CD4-positive, alpha-beta T cell treated with Interferon alpha-2 for 1 hour (primary cell): ENCODE results near the gene CHD1L.
"Not testable (repeated sequence)": the region's sequence is repeated elsewhere in the genome, so short reads cannot be mapped to it uniquely, and the experiment has no call there.

ENCODE experiments used
- DNase-seq, 2 donors: peaks; one replicate each; pipeline ENCODE4 v3.0.0-alpha.2; 2020 to 2022

The CHD1L gene

DNA sequence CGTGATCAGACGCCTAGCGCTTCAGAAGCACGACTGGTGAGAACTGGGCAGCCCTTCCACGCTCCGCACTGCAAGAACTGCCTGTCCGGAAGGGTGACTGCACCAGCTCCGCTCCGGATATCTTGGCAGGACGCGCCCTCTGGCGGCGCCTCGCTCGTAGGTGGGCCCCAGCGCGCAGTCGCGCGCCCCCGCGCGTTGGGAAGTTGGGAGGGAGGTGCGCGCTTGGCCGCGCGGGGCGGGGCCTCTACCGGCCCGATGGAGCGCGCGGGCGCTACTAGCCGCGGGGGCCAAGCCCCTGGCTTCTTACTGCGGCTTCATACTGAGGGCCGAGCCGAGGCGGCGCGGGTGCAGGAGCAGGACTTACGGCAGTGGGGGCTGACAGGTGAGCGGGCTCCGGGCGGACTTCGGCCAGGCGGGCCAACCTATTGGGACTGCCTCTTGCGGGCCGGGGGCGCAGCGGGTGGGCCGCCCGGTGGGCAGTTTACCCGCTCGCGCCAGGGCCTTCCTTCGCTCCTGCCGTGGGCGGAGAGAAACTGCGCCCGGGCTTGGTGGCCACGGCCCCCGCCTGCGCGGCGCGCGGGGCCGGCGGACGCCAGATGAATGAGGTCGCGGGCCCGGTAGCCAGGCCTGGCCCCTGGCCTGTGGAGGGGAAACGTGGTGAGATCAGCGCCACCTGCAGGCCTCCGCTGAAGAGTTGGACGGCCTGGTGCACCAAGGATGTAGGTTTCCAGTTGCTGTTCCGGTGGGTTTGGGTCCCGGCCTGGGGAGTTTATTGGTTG, at the start of gene CHD1L:
Gene CHD1L, plus strand, starts transcription at position 236 of the 779 bp plus-strand sequence. Its CDS starts 20 bp downstream, at position 256.
- peak; percentile 92 to 96 for DNase-seq

DNA sequence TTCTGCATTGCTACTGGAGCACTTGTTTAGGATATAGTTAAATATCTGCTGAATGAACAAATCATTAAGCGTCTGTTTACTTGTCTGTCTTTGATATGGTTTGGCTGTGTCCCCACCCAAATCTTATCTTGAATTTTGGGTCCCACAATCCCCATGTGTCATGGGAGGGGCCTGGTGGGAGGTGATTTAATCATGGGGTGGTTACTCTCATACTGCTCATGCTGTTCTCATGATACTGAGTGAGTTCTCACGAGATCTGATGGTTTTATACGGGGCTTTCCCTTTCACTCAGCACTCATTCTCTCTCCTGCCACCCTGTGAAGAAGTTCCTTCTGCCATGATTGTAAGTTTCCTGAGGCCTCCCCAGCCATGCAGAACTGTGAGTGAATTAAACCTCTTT, 45.2 kb upstream of the CHD1L start:
- DNase-seq, result not testable (repeated sequence)

DNA sequence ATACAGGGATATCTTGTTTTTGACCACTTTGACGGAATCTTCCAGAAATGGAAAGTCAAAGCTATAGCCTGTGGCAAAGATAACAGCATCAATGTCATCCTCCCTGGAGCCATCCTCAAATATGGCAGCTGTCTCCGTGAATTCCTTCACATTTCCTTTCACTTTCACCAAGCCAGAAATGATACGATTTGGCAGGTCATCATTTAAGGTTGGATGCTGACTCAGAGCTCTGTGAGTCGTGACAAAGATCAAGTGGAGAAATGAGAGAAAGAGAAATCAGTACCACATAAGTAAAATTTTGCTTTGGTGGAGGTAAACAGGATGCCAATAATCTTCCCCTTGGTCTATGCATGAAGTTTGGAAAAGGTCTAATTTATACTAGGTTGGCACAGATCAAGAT, 41.2 kb upstream of the CHD1L start:
- no peak for DNase-seq

DNA sequence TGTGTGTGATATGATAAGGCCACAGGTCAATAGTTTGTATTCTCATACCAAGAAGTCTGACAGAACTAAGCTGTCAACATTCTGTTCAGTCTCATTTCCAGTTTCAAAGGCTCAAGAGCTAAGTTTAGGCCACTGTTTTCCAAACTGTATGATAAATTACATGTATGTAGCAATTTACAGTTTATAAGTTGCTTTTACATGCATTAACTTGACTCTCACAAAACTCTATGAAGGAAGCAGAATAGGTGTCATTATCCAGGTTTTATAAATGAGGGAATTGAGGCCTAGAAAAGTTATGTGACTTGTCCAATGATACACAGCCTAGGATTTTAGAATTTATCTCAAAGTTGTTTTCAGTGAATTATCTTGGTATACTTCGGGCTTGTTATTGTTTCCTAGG, 40.7 kb upstream of the CHD1L start:
- no peak for DNase-seq

DNA sequence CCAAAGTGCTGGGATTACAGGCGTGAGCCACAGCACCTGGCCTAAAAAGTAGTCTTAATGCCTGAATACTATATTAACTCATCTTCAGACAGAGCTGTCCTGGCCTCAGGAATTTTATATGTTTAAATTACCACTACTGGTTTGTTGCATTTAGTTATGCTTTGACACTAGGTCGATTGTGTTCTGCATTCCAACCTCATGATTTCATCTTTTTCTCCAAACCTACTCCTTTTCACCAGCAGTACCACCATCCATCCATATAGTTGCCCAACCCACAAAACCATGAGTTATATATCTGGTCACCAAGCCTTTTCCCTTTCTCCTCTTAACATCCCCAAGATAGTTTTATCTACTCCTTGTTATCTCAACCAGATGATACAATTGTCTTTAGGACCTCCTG, 39.9 kb upstream of the CHD1L start:
- DNase-seq, result no peak

DNA sequence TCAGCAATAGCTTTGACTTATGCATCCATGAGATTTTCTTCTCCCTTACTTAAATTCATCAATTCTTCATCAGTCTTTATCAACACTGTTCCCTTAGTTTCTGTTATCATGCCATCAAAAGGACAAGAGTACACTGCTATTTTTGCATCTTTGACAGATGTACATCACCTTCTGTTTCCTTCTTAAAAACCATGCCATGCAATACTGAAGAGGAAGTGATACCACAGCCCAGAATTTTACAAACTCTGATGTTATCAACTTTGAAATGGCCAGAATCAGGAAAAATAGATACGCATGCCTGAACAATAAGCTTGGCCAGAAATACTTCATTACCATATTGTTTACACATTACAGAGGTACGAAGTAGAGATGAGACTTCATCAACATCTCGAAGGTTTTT, 38.4 kb upstream of the CHD1L start:
- DNase-seq, result no peak

DNA sequence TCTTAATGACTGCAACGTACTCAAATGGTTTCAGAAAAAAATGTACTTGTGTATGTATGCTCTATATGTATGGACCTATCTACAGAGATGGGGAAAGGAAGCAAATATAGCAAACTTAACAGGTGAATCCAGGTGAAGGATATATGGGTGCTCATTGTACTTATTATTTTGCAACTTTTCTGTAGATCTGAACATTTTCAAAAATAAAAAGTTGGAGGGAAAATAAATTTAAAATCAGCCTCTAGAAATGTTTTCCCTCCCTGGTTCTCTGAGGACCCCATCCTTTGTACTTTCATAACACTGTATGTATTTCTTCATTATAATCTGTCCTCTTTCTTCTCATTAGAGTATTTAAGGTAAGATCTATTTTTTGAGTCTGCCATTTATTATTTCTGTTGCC, 35.3 kb upstream of the CHD1L start:
- DNase-seq, result no peak

DNA sequence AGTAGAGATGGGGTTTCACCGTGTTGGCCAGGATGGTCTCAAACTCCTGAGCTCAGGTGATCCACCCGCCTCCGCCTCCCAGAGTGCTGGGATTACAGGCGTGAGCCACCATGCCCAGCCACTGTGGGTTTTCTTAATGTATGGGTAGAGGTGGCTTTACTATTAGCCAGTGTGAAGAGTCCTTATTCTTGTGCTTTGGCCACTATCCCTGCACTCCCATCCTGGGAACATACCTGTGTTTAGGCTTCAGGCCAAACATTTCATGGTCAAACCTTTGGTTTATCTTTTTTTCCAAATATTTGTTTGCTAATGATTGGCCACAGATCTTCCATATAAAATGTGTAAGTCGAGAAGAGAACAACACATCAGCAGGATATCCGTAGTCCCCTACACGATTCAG, 33.9 kb upstream of the CHD1L start:
- no peak for DNase-seq

DNA sequence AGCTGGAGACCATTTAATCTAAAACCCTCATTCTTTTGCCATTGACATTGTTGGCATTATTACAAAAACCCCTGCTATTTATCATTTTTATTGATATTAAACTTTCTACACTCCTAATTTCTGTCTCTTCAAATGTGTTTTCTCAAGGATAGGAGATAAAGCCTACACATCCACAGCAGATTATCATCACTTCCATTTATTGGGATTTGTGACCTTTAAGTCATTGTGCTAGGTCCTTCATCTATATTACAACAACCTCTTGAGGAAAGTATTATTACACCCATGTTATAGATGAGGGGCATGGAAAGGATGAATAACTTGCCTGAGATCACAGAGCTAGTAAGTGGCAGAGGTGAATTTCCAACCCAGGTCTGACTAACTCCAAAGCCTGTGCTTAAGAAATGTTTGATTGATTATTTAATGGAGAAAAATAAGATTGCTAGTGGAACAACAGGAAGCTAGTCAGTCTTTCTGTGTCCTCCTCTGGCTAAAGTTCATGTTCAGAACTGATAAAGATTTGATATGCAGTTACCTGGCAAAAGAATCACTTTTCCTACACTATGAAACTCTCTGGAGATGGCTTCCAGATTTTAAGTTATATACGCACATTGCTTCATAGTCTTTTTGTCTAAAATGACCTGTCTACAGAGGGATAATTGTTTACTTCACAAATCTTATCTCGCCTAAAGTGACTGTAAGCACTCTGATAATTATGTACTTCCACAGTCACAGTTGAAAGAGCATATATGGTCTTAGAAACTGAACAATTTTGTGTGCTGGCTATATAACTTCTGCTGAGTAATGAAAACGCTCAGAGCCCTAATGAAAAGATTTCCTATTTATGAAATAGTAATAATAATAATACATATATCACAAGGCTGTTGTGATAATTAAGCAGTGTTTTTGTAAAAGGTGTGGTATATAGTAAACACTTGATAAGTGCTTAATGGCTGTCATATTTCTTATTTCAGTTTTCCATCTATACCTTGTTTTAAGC, 32.4 kb upstream of the CHD1L start:
- DNase-seq, result no peak

DNA sequence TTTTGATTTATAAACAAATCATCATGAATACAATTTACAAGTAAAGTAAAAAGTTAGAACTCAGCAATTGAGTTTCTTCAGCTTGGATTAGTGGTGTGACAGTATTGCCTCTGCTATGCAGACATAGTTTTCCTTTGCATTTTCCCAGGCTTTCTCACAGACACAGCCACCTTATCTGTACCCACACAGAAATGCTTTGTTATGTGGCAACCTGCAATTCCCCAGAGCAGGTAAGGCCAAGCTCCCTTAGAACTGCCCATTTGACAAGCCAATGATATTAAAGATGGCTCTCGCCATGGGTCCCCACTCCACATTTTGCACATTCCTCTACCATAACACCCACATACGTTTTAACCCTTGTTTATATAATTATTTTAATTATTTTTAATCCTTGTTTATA, 31.5 kb upstream of the CHD1L start:
- DNase-seq, result no peak

DNA sequence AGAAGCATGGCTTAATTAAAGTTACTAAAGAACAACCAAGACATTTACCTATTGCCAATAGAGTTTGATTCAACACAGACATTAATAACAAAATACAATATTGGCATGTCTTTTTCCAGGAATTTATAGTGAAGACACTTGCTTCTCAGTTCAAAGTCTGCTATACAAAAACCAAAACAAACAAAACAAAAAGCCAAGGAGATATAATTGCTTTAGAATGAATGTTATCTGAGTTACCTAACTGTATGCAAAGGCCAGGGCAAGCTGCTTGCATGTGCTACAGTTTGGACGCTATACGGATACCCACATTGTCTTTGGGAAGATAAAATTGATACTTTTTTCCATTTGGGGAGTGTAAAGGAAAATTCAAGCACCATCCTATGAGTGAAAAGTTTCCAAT, 30.9 kb upstream of the CHD1L start:
- DNase-seq, result no peak

DNA sequence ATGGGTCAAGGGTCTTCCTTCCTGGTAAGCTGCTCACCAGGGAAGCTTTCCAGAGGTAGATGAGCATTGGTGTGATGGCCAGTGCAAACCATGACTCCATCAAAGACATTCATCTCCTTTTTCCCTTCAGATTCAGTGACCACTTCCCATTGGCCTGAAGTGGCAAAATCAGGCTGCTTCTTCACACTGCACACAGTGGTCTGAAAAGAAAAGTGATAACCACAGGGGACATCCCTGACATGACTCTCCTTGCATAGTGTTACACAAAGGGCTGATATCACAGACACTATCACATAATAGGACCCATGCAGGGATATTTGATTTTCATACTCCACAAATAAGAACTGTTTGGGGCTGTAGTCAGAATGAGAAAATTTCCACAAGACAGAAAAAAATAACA, 29.2 kb upstream of the CHD1L start:
- DNase-seq, result no peak

DNA sequence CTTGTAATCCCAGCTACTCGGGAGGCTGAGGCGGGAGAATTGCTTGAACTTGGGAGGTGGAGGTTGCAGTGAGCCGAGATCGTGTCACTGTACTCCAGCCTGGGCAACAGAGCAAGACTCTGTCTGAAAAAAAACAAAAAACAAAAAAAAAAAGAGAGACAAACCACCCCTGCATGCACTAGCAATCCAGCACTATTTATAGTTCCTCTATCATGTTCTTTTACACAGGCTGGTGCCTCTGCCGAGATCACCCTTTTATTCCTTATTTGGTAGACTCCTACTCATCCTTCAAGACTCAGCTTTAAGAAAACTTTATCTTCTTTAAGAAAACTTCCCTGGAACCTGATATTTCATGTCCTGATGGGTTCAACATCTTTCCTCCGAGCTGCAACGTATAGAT, 28.2 kb upstream of the CHD1L start:
- no peak for DNase-seq

DNA sequence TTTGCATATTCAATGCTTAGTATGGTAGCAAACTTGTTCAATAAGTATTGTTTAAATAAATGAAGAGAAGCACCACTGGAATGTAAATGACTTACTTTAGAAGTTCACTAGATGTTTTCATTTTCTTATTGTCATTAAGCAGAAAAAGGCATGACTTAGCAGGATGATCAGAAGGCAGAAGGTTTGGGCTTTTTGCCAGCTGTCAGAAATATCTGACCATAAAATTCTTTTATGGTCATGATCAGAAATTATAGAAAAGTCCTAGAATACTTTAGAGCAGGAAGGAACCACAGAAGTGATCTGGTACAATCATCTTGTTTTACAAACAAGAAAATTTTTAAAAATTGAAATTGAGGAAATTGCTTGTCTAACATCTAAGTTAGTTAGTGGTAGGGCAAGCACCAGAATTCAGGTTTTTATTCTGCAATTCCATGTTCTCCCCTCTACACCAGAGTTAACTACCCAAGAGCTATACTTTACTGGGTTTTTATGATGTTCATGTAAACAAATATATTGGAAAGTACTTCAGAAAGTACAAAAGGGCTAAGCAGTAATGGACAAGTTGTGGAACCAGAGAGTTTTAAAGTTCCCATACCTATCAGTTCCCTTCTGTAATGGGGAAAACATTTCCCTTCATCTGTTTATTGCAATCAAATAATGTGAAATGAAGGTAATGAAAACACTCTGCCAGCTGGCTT, 27.5 kb upstream of the CHD1L start:
- DNase-seq, result no peak

DNA sequence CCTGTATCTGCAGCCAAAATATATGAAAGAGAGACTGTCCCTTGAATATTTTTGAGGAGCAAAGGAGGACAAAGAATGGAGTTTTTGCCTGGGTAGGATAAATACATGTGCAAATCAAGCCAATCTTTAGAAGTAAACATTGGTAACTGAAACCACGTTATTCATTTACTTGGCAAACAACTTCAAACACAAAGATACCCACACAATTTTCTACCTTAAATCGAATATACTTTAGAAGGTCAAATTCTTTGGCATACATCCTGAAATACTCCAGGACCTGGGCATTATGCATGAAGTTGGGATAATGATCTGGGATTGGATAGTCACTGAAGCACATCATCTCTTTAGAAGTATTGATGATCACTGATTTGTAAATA, 27.0 kb upstream of the CHD1L start:
- no peak for DNase-seq

DNA sequence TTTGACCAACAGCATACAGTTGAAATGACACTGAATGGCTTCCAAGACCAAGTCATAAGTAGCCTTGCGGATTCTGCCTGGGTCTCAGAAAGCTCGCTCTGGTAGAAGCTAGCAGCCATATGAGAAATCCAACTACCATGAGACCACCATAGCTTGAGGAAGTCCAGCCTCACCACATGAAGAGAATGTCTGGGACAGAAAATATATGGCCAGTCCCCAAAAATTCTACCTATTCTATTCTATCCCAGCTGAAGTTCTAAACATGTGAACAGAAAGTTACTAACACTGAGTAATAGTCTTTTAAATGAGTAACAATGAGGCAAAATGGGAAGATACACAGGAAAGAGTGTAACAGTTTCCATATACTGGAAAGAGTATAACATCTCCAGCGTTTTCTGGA, 26.4 kb upstream of the CHD1L start:
- no peak for DNase-seq

DNA sequence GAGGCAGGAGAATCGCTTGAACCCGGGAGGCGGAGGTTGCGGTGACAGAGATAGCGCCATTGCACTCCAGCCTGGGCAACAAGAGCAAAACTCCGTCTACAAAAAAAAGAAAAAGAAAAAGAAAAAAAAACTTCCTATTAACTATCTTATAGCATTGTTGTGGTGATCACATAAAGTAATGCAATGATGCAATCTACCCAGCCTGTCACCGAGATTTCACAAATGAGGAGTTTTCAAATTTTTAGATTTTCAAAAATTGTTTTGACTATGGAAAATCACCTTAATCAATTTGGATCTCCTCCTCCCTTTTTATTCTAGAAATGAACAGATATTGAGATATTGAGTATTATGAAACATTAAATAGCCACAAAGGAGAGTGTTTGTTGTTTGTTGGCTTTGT, 25.3 kb upstream of the CHD1L start:
- DNase-seq, result no peak

DNA sequence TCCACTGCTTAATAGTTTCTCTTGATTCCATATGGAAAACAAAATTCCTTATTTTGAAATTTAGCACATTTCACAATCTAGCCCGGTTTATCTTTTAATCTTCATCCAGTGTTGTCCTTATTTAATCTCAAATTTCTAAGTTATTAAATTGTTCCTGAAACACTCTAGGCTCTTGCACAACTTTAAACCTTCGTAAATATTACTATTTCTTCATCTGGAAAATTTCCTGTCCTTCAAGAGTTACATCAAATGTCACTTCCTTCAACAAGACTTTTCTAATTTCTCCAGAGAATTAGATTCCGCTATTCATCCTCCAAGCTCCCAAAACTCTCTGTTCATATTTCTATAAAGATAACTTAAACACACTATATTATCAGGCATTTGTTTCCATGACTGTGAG, 23.9 kb upstream of the CHD1L start:
- DNase-seq, result no peak

DNA sequence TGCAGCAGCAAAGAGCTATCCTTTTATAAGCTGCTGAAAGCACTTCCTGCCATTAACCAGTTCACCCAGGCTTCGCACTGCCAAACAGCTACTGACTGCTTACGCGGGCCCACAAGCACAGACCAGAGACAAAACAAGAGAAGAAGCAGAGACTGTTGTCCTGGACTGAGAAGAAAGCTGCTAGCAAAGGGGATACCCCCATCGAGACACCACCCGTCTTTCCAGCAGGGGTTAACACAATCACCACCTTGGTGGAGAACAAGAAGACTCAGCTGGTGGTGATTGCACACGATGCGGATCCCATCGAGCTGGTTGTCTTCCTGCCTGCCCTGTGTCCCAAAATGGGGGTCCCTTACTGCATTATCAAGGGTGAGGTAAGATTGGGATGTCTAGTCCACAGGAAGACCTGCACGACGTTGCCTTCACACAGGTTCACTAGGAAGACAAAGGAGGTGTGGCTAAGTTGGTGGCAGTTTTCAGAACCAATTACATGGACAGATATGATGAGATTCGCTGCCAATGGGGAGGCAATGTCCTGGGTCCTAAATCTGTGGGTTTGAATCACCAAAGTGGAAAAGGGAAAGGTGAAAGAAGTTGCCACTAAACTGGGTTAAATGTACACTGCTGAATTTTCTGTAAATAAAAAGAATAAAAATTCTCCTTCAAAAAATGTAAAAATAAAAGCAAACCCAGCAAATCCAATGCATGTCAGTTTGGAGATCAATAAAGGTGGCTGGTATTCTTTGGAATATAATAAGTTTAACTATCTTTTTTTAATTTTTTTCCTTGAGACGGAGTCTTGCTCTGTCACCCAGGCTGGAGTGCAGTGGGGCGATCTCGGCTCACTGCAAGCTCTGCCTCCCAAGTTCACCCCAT, 18.5 kb upstream of the CHD1L start:
- no peak for DNase-seq

DNA sequence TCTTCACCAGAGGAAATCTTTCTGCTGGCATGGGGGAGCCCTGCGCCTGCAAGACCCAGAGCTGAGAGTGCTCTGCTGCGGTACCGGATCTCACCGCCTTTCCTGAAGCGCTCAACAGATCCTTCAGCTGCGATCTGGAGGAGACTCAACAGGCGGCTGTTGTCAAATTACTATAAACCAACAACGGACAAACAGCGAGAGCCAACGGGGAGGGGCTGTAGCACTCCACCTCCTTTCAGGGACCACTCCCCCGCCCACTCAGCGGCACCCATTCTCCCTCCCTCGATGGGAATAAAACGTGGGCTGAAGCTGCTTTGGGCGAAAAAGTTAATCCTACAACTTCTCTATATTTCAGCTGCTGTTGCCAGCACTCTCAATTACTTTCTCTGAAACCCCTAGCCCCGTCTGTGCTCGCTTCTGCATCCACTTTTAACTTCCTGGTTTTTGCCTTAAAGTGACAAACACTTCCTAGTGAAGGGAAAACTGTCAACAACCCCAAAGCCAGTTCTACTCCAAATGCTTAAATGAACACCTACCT, 17.2 kb upstream of the CHD1L start, which contains the start of gene FMO5:
Gene FMO5, minus strand, starts transcription at position 147 of the 538 bp plus-strand sequence. CDS start 310 bp downstream, outside the sequence.
- peak; percentile 40 to 62 for DNase-seq

DNA sequence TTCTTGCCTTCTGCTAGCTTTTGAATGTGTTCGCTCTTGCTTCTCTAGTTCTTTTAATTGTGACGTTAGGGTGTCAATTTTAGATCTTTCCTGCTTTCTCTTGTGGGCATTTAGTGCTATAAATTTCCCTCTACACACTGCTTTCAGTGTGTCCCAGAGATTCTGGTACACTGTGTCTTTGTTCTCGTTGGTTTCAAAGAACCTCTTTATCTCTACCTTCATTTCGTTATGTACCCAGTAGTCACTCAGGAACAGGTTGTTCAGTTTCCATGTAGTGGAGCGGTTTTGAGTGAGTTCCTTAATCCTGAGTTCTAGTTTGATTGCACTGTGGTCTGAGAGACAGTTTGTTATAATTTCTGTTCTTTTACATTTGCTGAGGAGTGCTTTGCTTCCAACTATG, 11.5 kb upstream of the CHD1L start:
- not testable (repeated sequence) for DNase-seq

DNA sequence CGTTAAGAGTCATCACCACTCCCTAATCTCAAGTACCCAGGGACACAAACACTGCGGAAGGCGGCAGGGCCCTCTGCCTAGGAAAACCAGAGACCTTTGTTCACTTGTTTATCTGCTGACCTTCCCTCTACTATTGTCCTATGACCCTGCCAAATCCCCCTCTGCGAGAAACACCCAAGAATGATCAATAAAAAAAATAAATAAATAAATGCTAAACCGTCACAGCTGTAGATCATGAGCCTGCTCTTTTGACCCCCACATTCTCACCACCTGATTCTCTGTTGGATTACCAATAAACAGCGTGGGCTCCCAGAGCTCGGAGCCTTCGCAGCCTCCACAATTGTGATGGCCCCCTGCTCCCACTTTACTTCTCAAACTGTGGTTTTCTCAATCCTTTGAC, 8.6 kb upstream of the CHD1L start:
- not testable (repeated sequence) for DNase-seq
